Measurements from ENCODE around the gene GNGT2. TPM values are rescaled to one million over a fixed set of nuclear protein-coding genes. Genes with fewer than 3 reads are reported as not detected.

GNGT2 gene
- total RNA-seq, 3 donors from 2014 or later: 0.48 to 0.66 TPM; not detected in 1

DNA sequence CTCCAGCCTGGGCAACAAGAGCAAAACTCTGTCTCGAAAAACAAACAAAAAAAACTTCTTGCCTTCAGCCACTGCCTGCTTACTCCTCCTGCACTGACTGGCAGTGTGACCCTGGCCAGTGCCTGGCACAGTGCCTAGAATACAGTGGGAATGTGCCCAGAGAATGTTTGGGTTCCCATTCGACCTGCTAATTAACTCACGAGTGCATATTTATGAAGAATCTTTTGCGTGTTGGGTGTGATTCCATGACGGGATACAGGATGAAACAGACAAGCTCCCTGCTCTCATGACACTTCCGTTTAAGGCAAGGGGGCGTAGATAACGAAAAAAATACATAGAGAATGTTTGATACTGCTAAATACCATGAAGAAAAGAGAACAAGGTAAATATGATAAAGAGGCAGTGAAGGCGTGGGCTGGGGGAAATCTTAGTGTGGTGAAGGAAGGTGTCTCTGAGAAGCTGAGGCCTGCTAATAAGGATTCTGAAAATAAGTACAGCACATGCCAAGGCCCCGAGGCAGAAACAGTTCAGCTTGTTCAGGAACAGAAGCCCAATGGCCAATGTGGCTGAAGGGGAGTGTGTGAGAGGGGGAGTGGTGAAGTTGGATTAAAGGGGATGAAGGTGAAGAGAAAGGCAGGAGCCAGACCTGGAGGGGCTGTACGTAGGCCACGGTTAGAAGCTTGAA, 4.4 kb upstream of the GNGT2 start:
- peak; percentile 57 to 75 for DNase-seq (ENCODE audit: low spot score in 2 of 2)
- TF ChIP-seq POLR2A (IDR thresholded peaks at IDR 0.05): no peak
- TF ChIP-seq, protein P1, sequence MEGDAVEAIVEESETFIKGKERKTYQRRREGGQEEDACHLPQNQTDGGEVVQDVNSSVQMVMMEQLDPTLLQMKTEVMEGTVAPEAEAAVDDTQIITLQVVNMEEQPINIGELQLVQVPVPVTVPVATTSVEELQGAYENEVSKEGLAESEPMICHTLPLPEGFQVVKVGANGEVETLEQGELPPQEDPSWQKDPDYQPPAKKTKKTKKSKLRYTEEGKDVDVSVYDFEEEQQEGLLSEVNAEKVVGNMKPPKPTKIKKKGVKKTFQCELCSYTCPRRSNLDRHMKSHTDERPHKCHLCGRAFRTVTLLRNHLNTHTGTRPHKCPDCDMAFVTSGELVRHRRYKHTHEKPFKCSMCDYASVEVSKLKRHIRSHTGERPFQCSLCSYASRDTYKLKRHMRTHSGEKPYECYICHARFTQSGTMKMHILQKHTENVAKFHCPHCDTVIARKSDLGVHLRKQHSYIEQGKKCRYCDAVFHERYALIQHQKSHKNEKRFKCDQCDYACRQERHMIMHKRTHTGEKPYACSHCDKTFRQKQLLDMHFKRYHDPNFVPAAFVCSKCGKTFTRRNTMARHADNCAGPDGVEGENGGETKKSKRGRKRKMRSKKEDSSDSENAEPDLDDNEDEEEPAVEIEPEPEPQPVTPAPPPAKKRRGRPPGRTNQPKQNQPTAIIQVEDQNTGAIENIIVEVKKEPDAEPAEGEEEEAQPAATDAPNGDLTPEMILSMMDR (IDR thresholded peaks at IDR 0.05): no peak
- TF ChIP-seq POLR2AphosphoS5 (IDR thresholded peaks at IDR 0.05): no peak
- Histone ChIP-seq H3K36me3 (no peaks in the 10 kb centered on the region), H3K4me3 (no peak overlapping the region), H3K27ac (peak overlapping the region; percentile 40 to 42), H3K9me3 (no peaks in the 10 kb centered on the region), H3K27me3 (peaks cover 5 to 17% of the 10 kb centered on the region in 2 donors), H3K4me1 (no peaks in the 10 kb centered on the region)
- intact Hi-C loops (cut with DNase I; ENCODE audit: low total_unique reads): loop anchor here (5.0 kb wide), 1 partner anchor 332 kb away; no protein-coding TSS in a partner anchor

DNA sequence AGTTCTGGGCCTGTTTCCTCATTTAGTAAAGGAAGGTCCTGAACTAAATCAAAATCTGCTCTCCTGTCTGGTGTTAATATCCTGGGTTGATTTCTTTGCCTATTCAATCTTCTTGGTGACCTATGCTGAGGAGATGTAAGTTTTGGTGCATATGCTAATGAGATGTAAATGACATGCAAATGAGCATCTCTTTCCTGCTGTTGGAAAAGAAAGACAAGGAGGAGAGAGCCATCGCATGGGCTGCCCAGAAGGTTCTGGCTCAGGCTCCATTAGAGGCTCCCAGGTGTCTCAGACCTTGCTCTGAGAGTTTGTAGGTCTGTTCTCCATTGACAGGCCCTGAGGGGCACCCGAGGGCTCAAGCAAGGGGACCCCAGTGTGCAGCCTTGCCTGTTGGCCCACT, 3.5 kb upstream of the GNGT2 start:
- intact Hi-C loops (cut with DNase I; ENCODE audit: low total_unique reads): no loop called here
- Histone ChIP-seq H3K27ac (peak overlapping the region; percentile 29 to 66), H3K36me3 (no peaks in the 10 kb centered on the region), H3K9me3 (no peaks in the 10 kb centered on the region), H3K4me1 (no peaks in the 10 kb centered on the region), H3K4me3 (no peak overlapping the region), H3K27me3 (peaks cover 5 to 14% of the 10 kb centered on the region in 2 donors)
- DNase-seq (ENCODE audit: low spot score in 2 of 2): no peak
- TF ChIP-seq, protein P1 (IDR thresholded peaks at IDR 0.05): no peak
- no peak for TF ChIP-seq POLR2A (IDR thresholded peaks at IDR 0.05)
- no peak for TF ChIP-seq POLR2AphosphoS5 (IDR thresholded peaks at IDR 0.05)

DNA sequence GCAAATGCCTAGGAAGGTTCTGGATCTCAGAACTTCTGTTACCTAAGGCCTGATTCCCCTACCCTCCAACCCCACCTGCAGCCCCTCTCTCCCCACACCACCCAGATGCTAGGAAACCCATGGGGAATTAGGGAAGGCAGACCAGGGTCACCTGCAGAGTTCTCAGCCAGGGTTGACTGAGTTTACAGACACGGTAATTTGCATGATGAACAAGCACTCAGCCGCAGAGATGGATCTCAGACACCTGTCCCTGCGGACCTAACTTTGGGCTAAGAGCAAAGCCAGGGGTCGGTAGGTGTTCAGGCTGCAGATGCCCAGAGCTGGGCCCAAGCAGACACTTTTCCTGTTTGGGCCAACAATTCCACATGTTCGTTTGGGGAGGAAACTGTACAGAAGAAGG, 3.0 kb upstream of the GNGT2 start:
- Histone ChIP-seq H3K9me3 (no peaks in the 10 kb centered on the region), H3K4me1 (no peaks in the 10 kb centered on the region), H3K27me3 (peaks cover 5 to 13% of the 10 kb centered on the region in 2 donors), H3K4me3 (no peak overlapping the region), H3K36me3 (no peaks in the 10 kb centered on the region), H3K27ac (no peak overlapping the region)
- intact Hi-C loops (cut with DNase I; ENCODE audit: low total_unique reads): no loop called here
- DNase-seq (ENCODE audit: low spot score in 2 of 2): no peak
- TF ChIP-seq, protein P1 (IDR thresholded peaks at IDR 0.05): no peak
- TF ChIP-seq POLR2A (IDR thresholded peaks at IDR 0.05): no peak
- no peak for TF ChIP-seq POLR2AphosphoS5 (IDR thresholded peaks at IDR 0.05)

DNA sequence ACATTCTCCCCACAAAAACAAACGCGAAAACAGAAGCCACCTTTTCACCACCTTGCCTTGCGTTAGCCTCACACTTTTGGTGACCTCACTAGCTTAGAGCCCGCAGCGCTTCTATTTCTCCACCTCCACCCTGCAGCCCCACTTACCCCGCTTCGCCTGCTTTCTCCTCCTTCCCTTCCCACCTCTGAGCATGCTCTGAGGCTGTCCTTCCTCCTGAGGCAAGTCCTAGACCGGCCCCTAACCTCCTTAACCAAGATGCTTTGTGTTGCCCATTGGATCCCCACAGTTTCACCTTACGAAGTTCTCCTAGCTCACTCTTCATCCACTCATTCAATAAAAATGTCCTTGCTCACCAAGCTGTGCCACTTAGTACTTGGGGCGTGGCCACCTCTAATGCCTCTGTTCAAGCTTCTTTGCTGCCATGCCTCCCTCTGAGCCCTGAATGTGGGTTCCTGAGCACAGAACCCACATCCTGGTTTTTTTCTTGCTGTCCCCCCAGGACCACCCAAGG, 1.3 kb downstream of the GNGT2 start:
- no peaks in the 10 kb centered on the region for H3K4me1 ChIP-seq
- intact Hi-C loops (cut with DNase I; ENCODE audit: low total_unique reads): no loop called here
- H3K9me3 ChIP-seq: no peaks in the 10 kb centered on the region
- no peak overlapping the region for H3K4me3 ChIP-seq
- TF ChIP-seq, protein P1 (IDR thresholded peaks at IDR 0.05): no peak
- TF ChIP-seq POLR2A (IDR thresholded peaks at IDR 0.05) (no peak), POLR2AphosphoS5 (IDR thresholded peaks at IDR 0.05) (no peak)
- no peak for DNase-seq (ENCODE audit: low spot score in 2 of 2)
- peaks cover 2 to 14% of the 10 kb centered on the region in 2 donors for H3K27me3 ChIP-seq
- H3K27ac ChIP-seq: no peak overlapping the region
- no peaks in the 10 kb centered on the region for H3K36me3 ChIP-seq

DNA sequence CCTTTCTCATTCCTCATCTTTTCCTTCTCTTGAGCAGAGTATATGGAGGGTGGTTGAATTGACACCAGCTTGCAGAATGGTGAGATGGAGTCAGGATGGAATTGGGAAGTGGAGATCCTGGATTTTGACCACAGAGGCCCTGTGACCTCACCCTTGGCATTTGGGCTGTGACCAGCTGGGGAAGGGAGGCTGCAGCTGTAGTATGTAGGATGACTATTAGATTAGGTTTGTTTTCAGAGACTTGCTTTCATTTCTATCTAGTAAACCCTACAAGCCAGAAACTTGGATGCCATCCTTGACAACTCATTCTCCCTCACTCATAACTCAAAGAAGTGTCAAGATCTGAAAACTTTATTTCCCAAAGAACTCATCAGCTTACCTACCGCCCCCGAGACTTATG, 5.9 kb downstream of the GNGT2 start:
- no peak for DNase-seq (ENCODE audit: low spot score in 2 of 2)
- Histone ChIP-seq H3K36me3 (no peaks in the 10 kb centered on the region), H3K4me1 (no peaks in the 10 kb centered on the region), H3K9me3 (no peaks in the 10 kb centered on the region), H3K27me3 (peaks cover 0 to 8% of the 10 kb centered on the region in 2 donors), H3K27ac (no peak overlapping the region), H3K4me3 (no peak overlapping the region)
- TF ChIP-seq, protein P1 (IDR thresholded peaks at IDR 0.05): no peak
- TF ChIP-seq POLR2AphosphoS5 (IDR thresholded peaks at IDR 0.05) (no peak), POLR2A (IDR thresholded peaks at IDR 0.05) (no peak)
- intact Hi-C loops (cut with DNase I; ENCODE audit: low total_unique reads): no loop called here
